CD4-positive, alpha-beta T cell treated with Interleukin-17A for 1 hour (primary cell): ENCODE data around the gene GCHFR.

Experiments
- DNase-seq: peaks from one replicate; pipeline ENCODE4 v3.0.0-alpha.2; 2020

The GCHFR gene

DNA sequence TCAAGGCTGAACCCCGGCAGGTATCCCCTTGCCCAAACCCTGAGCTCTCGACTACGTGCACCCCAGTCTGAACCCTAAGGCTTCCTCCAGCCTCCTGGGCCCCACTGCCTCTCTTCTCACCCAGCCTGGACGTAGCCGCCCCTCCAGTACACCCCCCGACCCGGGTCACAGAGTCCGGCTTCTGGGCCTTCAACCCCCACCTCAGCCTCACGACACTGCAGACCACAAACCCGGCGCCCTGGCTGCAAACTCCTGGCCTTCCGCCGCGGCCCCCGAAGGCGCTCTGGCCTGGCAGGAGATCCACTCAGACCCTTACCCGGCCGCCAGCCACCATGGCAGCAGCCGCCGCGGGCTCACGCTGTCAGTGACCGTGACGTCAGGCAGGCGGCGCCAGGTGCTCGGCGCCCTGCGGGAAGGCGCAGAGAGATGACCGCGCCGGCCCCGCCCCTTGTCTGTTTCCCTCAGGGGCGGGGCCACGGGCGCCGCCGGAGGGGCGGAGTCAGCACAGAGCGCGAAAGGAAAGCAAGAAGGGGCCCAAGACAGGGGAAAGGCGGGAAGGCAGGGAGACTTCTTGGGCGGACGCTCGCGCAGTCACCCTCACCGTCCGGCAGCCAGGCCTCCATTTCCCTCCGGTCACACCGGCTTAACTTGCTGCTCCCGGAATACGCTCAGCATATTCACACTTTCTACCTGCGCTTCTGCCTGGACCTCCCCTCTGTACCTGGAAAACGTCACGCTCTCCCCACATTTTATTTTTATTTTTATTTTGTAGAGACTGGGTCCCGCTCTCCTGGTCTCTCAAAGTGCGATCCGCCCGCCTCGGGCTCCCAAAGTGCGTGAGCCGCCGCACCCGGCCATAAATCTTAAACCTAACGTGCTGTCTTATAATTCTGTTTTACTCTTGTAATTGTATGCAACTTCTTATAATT is 8.7 kb upstream of the GCHFR start, which contains the start of gene RMDN3:
RMDN3 (minus strand) TSS at position 372 of the 929 bp plus-strand sequence. CDS start 471 bp downstream, outside the sequence.
- DNase-seq, result peak; percentile 93

DNA sequence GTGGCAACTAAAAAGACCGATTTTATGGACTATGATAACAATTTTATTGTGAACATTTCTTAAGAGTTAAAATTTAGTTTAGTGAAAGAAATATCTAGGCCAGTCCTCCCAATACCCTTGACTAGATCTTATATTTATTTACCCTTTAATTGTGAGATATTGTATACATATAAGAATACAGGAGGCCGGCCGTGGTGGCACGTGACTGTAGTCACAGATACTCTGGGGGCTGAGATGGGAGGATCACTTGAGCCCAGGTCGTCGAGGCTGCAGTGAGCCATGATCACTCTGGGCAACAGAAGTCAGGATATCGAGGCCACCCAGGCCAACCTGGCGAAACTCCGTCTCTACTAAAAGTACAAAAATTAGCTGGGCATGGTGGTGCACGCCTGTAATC is 8.1 kb upstream of the GCHFR start:
- DNase-seq, result no peak

DNA sequence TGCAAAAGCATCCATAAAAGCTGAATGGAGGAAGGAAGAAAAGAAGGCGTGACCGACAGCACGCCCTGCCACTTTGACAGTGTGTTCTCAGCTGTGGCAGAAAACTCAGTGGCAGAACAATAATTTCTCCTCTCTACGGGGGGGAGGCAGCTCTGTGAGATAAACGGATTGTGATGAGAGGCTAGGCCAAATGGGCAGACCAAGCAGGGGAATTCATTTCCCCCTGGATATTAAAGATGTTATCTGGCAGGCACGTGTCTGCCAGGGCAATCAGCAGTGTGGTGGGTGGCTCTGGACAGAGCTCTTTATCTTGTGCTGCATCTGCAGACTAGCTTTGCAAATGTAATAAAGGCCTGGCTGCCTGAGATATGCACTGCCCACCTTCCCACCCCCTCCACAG is 6.9 kb upstream of the GCHFR start:
- DNase-seq, result no peak

DNA sequence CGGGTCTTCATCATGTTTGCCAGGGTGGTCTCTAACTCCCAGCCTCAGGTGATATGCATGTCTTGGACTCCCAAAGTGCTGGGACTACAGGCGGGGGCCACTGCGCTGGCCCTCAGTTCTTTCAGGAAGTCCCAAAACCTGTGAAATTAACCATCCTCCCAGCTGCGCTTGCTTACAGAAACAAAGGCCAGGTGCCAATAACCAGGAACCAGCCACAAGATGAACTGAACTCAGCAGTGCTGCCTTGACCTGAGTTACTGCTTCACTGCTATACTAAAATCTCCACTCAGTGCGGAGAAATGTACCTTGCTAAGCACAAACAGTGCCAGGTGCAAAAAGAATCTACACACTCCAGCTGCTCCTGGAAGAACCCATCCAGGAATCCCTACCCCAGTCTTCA is 3.9 kb upstream of the GCHFR start:
- no peak for DNase-seq

DNA sequence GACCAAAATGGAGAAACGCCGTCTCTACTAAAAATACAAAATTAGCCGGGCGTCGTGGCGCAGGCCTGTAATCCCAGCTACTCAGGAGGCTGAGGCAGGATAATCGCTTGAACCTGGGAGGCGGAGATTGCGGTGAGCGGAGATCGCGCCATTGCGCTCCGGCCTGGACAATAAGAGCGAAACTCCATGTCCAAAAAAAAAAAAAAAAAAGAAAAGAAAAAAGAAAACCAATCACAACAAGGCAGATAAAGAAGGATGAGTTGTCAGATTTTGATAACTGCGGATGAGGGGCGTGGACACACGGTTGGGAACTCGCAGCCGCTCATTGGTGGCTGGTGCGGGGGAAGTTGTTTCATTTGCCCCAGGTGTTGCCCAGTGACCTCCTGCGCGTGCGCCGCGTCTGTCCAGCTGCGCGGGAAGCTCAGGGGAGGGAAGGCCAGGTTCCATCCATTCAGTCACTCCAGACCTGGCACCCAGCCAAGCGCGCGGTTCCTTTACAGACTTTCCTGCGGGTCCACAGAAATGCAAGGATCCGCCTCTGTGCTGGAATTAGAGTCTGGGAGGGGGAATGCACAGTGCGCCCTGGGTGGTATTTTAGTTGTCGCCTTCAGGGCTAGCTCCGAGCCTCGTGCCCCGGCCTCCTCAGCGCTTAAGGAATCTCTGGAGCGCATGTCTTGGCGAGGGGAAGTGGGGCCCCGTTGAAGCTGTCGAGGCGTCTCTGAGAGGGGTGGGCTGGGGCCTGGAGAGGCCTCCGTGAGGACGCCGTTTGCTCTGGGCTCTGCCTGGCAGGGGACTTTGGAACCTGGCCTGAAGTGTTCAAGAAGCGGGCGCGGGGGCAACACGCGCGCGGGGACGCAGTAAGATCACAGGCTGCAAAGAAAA is 708 bp upstream of the GCHFR start:
- DNase-seq, result peak; percentile 45

DNA sequence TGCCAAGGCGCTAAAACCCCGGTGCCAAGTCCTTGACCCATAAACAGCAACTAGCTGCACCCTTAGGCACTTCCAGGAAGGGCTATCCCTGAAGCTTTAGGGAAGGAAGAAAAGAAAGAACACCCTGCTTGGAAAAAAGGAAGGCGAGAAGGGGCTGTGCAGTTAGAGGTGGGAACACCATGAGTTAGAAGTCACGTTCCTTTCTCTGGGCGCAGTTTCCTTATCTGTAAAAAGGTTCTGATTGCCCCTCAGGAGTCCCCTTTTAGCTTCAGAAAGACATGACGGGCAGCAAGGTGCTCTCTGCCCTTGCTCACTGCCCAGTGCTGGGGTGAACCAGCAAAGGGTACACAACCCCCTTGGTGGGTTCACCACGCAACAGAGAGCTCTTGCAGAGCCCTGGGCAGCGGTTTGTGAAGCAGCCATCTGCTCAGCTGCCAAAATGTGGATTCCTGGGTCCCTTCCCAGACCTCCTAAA is 798 bp downstream of the GCHFR start:
- no peak for DNase-seq

DNA sequence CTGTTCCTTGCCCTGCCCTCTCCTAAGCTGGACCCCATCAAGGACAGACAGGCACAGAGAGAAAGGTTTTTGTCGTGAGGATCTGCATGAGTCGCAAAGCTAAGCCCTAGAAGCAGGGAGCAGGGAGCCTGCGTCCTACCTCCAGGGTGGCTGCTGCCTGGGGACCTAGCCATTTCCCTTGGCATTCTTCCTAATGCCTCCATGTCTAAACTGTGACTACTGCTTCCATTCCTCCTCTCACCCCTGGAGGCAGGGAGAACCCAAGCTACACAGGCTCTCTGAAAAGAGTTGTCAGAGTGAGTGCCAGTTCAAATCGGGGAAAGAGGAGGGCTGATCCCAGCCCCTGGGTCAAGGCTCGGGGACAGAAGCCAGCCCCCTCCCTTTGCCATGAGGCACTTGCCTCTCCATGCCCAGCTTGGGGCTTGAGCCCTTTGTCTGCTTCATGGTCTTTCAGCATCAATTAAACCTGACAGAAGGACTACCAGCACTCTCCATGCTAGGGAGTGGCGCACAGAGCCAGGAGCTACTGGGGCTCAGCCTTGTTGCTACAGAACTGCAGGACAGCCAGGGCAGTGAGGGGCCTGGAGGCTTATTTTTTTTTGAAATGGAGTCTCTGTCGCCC is 2.4 kb downstream of the GCHFR start:
- no peak for DNase-seq

DNA sequence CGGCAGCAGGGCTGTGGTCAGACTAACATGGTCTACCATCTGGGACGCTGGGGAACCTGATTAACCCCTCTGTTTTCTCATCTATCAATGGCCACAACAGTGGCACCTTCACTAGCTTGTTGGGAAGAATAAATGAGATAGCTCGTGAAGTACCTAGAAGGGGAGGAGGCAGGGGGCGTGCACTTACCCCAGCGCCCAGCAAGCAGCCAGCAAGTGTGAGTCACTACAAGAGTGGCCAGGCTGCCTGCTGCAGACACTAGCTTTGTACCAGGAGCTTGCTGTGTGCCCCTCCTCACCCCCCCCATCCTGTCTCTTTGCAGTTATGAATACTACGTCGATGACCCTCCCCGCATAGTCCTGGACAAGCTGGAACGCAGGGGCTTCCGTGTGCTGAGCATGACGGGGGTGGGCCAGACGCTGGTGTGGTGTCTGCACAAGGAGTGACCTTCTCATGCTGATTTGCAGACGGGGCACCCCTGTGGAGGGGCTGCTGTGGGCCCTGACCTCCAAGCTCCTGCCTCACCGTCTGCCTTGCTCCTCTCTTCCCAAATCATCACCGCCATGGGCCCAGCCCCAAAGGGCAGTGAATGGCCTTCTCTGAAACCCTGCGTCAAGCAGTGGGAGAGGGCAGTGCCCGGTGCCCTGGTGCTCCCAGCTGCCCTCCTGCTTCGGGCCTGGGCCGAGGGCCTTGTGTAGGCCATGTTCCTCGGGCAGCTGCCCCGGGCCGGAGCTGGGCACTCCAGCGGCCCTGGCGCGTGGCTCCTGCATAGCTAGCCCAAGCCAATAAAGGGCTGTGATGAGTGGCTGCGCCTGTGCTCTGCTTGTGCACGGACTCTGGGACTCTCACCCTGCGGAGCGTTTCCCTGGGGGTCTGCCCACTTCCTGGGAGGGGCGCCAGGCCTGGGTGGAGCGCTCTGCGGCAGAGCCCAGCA is 3.3 kb downstream of the GCHFR start:
- DNase-seq, result no peak

DNA sequence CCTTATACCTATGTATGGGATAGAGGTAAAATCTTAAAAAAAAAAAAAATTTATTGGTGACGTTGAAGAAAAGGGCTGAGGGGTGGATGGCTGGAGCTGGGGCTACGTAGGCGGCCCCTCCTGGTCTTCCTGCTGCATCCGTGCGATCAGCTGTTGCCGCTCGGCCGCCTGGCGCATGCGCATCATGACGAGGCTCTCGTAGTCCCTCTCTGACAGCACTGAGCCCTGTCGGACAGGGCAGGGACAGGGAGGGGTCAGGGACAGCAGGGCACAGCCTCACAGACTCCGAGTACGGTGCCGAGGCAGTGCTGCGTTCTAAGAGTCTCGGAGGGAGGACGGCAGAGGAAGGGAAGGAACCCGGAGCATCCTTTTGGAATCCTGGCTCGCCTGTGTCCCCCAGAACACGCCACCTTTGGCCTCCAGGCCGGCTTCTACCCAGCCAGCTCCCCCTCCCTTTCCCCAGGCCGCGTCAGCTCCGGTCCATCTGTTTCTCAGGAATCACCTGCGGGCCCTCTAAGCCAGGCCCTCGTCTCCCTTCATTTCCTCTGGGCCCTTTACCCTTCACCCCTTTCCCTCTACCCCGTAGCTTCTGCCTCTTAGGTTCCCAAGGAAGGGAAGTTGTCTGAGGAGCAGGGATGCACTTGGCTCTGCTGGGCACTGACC is 4.1 kb downstream of the GCHFR start:
- DNase-seq, result no peak

DNA sequence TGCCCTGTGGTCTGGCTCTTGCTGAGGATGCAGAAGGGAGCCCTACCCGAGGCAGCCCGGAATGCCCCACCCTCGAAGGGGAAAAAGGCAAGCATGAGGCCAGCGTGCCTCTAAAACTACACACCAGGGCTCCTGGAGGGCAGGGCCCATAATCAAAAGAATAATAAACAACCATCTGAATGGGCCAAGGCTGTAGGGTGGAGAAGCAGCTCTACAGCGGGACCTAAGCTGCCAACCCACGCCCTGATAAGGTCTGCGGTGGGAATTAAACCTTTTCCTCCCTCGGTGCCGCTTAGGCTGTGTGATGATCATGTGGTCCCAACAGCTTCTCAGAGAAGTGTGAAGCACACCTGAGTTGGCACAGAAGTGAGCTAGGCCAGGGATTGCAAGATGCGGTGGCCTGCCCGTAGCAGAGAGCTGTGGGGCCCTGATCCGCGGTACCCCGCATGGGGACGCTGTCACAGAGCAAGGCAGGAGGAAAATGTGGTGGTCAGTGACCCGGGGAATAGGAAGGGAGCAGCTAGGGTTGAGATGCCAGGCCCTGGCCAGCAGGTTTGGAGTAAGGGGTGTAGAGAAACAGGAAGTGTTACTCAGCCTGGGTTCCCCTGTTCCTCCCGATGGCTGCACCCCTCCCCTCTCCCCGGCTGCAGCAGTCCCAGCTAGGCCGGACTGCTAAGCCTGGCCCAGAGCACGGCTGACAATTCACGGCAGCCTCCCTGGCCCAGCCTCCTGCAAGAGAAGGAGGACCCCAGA is 4.8 kb downstream of the GCHFR start:
- DNase-seq, result no peak

DNA sequence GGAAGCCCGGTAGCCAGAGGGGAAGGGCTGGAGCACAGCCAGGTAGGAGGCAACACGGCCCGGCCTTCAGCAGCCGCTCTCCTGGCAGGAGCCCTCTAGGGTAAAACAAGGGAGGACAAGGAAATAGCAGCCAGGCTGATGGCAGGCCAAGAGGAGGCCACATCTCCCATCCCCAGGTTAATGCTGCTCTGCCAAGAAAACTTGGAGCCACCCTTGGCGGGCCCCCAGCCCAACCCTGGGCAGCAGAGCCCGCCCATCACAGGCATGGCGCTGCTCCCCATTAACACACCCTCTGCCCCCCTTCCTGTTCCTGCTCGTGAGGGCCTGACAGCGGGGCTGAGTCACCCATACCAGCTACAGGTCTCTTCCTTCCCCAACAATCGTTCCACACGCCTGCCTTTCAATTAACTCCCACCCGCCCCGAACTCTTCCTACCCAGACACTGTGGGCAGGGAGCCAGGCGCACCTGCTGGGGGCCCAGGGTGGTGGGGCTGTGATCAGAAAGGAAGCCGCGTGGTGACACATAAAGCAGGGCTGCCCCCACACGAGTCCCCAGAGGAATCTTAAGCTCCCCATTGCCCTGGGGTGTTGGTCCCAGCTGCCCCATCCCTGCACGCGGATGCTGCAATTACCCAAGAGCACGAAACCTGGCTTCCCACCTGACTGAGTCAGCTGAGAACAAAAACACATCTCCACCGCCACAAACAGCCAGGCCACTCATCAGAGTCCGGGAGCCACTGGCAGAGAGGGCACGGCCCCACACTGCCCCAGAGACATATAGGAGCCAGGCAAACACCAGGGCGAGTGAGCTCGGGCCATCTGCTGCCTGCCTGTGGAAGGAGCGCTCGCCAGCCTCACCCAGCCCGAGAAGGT is 5.6 kb downstream of the GCHFR start, which contains the start of gene C15orf62:
C15orf62 (plus strand) TSS at position 707 of the 873 bp plus-strand sequence. CDS start 516 bp downstream, outside the sequence.
- DNase-seq, result peak; percentile 33

DNA sequence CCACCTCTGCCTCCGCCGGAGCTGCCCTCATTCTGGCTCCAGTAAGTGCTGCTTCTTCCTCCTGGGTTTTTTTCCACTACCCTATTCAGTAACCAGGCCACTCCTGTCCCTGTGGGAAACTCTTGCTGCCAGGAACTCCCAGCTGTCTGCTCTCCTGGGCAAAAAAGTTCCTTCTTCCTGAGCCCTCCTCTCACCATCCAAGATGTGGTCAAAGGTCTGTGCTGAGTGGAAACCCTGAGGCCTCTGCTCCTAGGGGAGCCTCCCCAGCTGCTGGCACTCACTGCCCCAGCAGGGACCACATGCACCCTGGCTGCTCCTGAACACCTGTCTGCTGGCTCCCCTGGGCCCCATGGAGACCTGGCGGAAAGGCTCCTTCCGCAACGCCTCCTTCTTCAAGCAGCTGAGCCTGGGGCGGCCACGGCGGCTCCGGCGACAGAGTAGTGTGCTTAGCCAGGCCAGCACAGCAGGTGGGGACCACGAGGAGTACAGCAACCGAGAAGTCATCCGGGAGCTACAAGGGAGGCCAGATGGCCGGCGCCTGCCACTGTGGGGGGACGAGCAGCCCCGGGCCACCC is 6.4 kb downstream of the GCHFR start:
- DNase-seq, result no peak

DNA sequence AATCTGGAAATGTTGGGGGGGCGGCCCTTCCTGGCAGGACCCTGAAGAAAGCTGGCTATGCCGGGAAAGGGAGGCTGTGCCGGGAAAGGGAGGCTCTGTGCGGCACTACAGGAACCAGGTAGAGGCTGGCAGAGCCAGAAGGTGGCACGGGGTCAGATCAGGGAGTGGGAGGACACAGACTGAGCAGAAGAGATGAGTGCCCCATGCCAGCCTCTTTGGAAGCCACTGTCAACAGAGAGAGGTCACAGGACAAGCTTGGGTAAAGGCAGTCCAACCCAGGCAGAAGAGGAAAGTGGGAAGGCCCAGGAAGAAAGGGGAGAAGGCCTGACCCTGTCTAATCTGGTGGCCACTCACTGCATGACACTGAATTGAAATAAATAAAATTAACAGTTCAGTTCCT is 7.4 kb downstream of the GCHFR start:
- no peak for DNase-seq

DNA sequence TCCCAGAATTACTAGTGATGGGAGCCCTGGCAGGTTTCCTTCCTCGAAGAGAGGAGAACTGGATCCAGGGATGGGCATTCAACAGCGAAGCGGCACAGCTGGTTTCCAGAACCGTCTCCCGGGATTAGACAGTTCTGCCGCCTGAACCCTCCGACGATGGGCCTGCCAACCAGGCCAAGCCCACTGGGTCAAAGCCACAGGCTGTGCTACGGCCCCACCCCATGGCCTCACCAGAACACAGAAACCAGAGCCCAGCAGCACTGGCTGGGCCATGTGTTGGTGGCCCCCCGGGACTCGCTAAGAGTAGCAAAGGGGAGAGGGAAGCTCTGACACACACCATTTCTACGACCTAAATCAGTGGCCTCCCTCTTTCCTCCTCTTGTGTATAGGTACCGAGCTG is 8.1 kb downstream of the GCHFR start:
- no peak for DNase-seq

DNA sequence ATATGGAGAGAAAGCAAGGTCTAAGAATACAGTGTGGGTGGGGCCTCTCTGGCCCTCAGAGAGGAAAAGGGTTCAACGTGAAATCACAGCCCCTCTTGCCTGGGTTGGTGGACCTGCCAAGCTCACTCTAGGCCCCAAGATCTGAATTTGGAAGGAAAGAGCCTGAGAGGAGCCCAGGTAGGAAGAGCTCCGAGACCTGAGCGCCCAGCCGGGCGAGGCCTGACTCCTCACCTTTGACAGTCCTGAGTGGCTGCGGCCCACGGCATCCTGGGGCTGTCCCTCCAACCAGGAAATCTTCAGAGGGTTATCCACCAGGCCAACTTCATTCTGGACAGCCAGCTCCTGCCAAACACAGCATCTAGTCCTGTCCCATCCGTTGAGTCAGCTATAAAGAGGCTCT is 9.6 kb downstream of the GCHFR start:
- no peak for DNase-seq

DNA sequence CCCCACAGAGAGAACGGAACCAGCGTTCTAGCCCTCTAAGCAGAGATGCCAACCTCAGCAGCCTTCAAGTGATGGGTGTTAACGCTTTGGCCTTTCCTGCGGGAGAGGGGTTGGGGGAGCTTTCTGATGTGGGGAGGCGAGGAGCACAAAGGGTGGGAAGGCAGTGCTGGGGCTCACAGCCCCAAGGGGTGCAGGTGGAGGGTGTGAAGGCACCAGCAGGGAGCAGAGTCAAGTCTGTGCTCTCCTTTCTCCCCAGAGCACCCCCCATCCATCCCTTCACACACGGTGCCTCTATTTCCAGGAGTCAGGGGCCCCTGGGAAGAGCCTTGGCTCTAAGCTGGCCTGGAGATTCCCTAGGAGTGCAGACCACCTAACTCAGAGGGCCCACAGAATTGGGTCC is 10.0 kb downstream of the GCHFR start:
- no peak for DNase-seq

DNA sequence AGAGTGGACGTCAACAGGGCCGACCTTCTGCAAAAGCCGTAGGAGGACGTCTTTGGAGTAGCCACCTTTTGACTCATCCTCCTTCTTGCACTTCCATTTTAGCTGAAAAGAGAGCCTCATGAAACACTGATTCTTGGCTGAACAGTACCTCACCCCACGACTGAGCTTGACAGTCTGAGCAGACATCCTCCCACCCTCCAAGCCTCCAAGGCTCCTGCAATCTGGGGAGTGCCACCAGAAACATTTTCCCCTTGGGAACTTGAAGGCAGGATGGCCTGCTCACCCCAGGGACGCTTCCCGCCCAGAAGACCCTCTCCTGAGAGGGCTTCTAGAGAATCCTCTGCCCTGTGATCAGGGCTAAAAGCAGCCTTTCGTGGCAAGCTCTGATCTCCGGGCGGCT is 11.1 kb downstream of the GCHFR start:
- DNase-seq, result no peak

DNA sequence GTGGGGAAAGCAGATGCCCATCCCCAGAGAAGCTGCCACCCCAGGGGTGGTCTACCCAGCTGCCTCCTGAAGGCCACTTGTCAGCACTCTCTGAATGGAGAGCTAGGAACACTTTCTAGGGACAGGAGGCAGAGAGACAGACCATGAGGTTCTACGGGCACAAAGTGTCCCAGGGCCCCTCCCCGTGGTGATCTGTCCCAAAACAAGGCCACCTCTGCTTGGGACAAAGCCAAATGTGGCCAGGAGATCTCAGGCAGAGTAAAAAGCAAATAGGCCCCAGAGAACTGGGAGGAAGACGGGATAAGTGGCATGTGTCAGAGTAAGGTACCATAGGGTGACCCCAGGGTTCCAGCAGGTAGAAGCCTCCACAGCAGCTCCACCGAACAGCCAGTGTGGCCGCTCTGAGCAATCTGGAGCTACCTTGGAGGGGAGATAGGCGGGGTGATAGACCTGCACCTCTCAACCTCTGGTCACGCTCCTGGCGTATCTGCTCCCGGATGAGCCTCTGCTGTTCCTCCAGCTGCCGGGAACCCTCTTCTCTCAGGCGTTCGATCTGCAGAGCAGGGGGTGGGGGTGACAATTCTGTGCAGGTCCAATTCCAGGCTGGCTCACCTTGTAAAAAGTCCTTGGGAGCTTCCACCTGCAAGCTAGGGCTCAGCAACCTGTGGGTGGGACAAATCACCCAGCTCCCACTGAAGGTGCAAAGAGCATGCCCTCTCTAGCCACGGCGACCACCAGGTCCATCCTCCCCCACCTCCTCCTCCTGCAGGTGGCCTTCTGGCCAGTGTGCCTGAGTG is 12.1 kb downstream of the GCHFR start:
- DNase-seq, result no peak
